ENCODE data around the gene CCER1.
"Not testable (repeated sequence)": the region's sequence is repeated elsewhere in the genome, so short reads cannot be mapped to it uniquely, and the experiment has no call there.

The CCER1 gene

GRCh38 chr12:90954921-90955320 lies at the start of gene CCER1:
TSS of gene CCER1 (minus strand) at chr12:90955176. CDS start at chr12:90954742, 434 bp downstream.
- no peak for DNase-seq (ENCODE audit: low read depth)

GRCh38 chr12:91003737-91004136 lies 48.8 kb upstream of the CCER1 start:
- no peak for DNase-seq (ENCODE audit: low read depth)

GRCh38 chr12:91001306-91001705 lies 46.3 kb upstream of the CCER1 start:
- no peak for DNase-seq (ENCODE audit: low read depth)

- no peak for DNase-seq (ENCODE audit: low read depth)
Measured at GRCh38 chr12:90999966-91000365, 45.0 kb upstream of the CCER1 start.

- DNase-seq (ENCODE audit: low read depth): no peak
Measured at GRCh38 chr12:90999527-90999926, 44.6 kb upstream of the CCER1 start.

GRCh38 chr12:90995010-90995409 lies 40.0 kb upstream of the CCER1 start:
- DNase-seq (ENCODE audit: low read depth): no peak

- no peak for DNase-seq (ENCODE audit: low read depth)
Measured at GRCh38 chr12:90991952-90992465, 37.0 kb upstream of the CCER1 start.

GRCh38 chr12:90990611-90991010 lies 35.6 kb upstream of the CCER1 start:
- DNase-seq (ENCODE audit: low read depth): no peak

GRCh38 chr12:90989686-90990111 lies 34.7 kb upstream of the CCER1 start:
- no peak for DNase-seq (ENCODE audit: low read depth)

GRCh38 chr12:90987520-90987919 lies 32.5 kb upstream of the CCER1 start:
- DNase-seq (ENCODE audit: low read depth): no peak

GRCh38 chr12:90987101-90987500 lies 32.1 kb upstream of the CCER1 start:
- DNase-seq (ENCODE audit: low read depth): no peak

- not testable (repeated sequence) for DNase-seq (ENCODE audit: low read depth)
Measured at GRCh38 chr12:90985331-90985730, 30.4 kb upstream of the CCER1 start.

GRCh38 chr12:90984114-90984513 lies 29.1 kb upstream of the CCER1 start:
- no peak for DNase-seq (ENCODE audit: low read depth)

GRCh38 chr12:90982170-90982569 lies 27.2 kb upstream of the CCER1 start:
- no peak for DNase-seq (ENCODE audit: low read depth)

GRCh38 chr12:90979951-90980350 lies 25.0 kb upstream of the CCER1 start:
- DNase-seq (ENCODE audit: low read depth): no peak

GRCh38 chr12:90979019-90979418 lies 24.0 kb upstream of the CCER1 start:
- no peak for DNase-seq (ENCODE audit: low read depth)

GRCh38 chr12:90978117-90978770 lies 23.3 kb upstream of the CCER1 start:
- no peak for DNase-seq (ENCODE audit: low read depth)

GRCh38 chr12:90977224-90977623 lies 22.2 kb upstream of the CCER1 start:
- DNase-seq (ENCODE audit: low read depth): no peak

GRCh38 chr12:90974286-90974685 lies 19.3 kb upstream of the CCER1 start:
- DNase-seq (ENCODE audit: low read depth): no peak

- no peak for DNase-seq (ENCODE audit: low read depth)
Measured at GRCh38 chr12:90972226-90972625, 17.2 kb upstream of the CCER1 start.

GRCh38 chr12:90970911-90971310 lies 15.9 kb upstream of the CCER1 start:
- no peak for DNase-seq (ENCODE audit: low read depth)

GRCh38 chr12:90970471-90970870 lies 15.5 kb upstream of the CCER1 start:
- DNase-seq (ENCODE audit: low read depth): no peak

- DNase-seq (ENCODE audit: low read depth): no peak
Measured at GRCh38 chr12:90969851-90970250, 14.9 kb upstream of the CCER1 start.

GRCh38 chr12:90969346-90969745 lies 14.4 kb upstream of the CCER1 start:
- DNase-seq (ENCODE audit: low read depth): no peak

All from T-helper 22 cell (primary cell).